HG03045 (cell line): Measurements from ENCODE around the gene RLIM.
"Not testable (repeated sequence)": the region's sequence is repeated elsewhere in the genome, so short reads cannot be mapped to it uniquely, and the experiment has no call there.

Source experiments
- ATAC-seq: cut with Tn5 transposase; IDR thresholded peaks from one replicate; pipeline ENCODE4 v1.9.1; 2021; ENCODE audit warnings: mild to moderate bottlenecking, moderate library complexity; ENCODE audit not compliant: unreplicated experiment

The RLIM gene, protein sequence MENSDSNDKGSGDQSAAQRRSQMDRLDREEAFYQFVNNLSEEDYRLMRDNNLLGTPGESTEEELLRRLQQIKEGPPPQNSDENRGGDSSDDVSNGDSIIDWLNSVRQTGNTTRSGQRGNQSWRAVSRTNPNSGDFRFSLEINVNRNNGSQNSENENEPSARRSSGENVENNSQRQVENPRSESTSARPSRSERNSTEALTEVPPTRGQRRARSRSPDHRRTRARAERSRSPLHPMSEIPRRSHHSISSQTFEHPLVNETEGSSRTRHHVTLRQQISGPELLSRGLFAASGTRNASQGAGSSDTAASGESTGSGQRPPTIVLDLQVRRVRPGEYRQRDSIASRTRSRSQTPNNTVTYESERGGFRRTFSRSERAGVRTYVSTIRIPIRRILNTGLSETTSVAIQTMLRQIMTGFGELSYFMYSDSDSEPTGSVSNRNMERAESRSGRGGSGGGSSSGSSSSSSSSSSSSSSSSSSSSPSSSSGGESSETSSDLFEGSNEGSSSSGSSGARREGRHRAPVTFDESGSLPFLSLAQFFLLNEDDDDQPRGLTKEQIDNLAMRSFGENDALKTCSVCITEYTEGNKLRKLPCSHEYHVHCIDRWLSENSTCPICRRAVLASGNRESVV

GRCh38 chrX:74614093-74614909, at the start of gene RLIM:
RLIM (minus strand) TSS chrX:74614624; CDS start chrX:74595977, 18,647 bp downstream.
- ATAC-seq: peak; percentile 97

GRCh38 chrX:74656079-74656745, 41.8 kb upstream of the RLIM start:
- no peak for ATAC-seq

GRCh38 chrX:74654953-74655352, 40.5 kb upstream of the RLIM start:
- not testable (repeated sequence) for ATAC-seq

DNA sequence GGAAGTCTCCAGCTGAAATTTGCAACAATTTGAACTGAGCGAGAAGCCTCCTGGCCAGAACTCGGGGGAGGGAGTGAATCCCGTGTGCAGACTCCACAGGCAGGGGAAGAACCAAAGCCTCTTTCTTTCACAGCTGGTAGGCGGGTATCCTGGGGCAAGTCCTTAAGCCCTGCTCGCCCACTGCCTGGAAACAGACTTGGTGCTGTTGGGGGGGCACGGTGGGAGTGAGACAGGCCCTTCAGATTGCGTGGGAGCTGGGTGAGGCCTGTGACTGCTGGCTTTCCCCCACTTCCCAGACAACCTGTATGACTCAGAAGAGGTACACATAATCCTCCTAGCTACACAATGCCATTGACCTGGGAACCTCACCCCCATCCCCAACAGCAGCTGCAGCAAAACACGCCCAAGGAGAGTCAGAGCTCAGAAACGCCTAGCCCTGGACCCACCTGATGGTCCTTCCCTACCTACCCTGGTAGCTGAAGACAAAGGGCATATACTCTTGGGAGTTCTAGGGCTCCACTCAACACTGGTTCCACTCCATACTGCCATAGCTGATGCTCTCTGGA, 22.4 kb upstream of the RLIM start:
- ATAC-seq: no peak

DNA sequence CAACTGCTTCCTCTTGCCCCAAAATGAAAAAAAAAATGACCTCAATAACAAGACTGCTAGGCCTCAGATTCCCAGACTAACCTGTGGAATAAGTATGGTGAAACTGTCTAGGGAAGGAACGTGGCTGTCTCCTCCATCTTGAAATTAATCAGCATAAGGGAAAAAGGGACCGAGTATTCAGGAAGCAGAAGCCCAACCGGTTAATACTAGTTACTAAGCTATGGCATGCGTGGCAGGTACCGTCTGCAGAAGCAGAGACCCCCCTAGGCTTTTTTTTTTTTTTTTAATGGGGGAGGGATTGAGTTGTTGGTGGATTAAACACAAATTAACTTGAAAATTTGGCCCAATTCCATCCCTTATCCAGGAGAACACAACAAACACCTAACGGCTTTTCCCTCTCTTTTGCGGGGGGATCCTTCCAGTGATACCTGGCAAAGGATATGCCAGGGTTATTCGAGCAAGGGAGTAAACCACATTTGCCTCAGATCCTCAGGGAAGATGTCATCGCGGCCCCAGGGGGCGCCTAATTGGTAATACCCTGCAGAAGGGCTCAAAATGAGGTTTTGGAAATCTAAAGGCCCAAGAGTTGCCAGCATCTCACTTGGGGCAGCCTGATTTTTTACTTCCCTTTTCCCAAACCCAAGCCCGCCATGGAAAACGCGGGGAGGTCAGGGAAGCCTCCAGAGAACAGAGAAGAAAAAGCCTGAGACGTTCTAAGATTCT, 893 bp downstream of the RLIM start:
- no peak for ATAC-seq

GRCh38 chrX:74606799-74607198, 7.6 kb downstream of the RLIM start:
- ATAC-seq: no peak

- ATAC-seq: no peak
Observed at GRCh38 chrX:74606342-74606741, 8.1 kb downstream of the RLIM start.

- no peak for ATAC-seq
Observed at GRCh38 chrX:74603040-74603439, 11.4 kb downstream of the RLIM start.

DNA sequence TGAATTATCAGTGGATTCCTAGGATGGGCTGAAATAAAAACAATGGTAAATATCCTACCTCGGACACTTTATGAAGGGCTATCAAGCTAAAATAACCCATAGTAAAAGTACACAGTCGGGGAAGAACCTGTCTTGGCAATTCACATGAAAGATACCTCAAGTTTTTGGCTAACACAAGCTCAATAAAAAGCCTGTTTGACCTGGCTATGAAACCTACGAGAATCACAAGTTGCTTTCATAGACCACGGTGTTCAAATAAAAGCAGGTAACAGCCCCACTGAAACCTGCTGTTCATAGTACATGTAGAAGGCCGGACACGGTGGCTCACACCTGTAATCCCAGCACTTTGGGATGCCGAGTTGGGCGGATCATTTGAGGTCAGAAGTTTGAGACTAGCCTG, 12.3 kb downstream of the RLIM start:
- no peak for ATAC-seq

- no peak for ATAC-seq
Observed at GRCh38 chrX:74593593-74593992, 20.8 kb downstream of the RLIM start.

DNA sequence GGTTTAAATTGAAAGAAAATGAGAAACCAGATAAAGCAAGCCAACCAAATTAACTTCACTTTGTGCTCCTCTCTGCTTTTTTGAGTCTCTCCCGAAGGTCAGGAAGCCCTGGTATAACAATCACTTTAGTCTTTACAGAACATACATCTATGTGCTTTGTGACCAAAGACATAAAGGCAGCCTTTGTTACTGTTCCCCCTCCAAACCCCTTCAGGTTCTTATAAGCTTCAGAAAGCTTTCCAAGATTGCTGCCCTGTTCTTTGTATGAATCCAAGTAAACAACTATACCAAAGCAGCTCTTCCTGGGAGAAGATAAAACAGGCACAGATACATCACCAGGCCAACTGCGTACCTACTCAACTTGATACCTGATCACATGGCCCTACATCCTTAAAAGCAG, 28.7 kb downstream of the RLIM start:
- no peak for ATAC-seq

GRCh38 chrX:74579597-74580198, 34.7 kb downstream of the RLIM start:
- ATAC-seq: no peak

DNA sequence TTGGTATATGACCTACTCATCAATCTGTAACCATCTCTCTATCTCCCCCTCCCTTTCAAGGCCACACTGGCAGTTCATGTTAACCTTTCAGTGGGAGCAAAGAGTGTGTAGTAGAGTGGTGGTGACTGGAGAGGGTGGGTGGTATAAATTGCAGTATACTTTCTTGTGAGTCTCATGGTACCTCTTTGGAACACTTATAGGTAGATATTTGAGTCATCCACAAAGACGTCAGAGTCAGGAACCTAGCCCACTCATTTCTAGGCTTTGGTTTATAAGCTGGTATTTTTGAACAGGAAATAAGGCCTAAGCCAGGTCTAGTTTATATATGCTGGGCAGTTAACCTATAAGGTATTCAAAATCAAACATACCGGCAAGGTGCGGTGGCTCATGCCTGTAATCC, 36.3 kb downstream of the RLIM start:
- no peak for ATAC-seq

DNA sequence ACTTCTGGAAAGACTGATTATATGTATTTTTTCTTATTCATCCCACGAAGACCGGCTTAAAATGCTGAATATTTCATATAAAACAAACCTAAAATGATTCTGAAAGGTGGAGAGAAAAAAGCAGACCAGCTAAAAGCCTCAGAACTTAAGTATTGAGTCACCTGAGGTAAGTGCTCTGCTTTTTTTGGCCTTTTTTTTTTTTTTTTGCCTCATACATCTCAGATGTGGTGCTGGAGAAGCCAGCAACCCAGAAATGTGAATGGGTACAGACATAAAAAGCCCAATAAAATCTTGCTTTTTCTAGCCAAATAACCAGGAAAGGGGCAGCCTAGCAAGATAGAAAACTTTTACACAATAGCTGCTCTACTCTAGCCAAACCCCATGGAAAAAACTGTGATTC, 57.0 kb downstream of the RLIM start:
- no peak for ATAC-seq

DNA sequence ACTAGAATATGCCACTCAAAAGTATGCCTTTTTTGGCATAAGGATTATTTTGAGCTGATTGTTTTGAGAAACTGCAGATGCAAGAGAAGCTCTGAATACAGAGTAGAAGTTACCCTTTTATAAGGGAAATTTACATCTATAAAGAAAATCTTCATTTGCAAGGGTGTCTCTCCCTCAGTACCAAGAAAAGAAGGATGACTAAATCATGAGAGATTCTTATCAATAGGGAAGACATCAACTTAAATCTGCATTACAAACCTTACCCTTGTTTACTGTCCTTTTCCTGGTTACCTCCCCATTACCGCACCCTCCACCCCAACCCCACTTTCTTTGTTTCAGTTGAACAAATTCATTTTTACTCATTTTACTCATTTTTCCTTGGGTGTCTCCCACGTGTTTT, 62.5 kb downstream of the RLIM start:
- ATAC-seq: no peak

DNA sequence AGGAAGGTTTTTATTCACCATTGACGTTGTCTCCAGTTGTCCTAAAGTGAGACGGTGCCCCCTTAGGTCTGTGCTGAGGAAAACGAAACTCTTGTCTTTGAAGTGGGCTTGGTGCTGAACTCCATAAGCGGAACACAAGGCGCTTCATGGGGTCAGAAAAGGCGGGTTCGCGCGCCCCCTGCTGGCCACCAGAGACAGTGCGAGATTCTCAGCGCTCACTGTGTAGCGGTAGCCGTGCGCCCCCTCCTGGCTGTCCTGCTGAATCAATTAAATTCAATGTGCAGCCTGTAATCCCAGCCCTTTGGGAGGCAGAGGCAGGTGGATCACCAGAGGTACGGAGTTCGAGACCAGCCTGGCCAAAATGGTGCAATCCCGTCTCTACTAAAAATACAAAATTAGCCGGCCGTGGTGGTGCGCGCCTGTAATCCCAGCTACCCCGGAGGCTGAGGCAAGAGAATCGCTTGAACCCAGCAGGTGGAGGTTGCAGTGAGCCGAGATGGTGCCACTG, 64.1 kb downstream of the RLIM start:
- ATAC-seq: peak; percentile 78

DNA sequence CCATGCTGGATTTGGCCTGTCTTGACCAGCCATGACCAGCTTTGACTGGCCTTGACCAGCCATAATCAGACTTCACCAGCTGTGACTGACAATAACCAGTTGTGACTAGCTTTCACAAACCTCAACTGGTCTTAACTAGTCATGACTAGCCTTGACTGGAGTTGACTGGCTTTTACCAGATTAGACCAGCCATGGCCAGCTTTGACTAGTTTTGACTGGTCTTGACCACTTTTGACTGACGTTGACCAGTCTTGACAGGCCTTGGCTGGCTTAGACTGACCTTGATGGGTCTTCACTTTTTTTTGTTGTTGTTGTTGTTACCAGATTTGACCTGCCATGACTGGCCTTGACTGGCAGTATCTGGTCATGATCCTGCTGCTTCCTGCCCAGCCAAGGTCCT, 67.4 kb downstream of the RLIM start:
- no peak for ATAC-seq

GRCh38 chrX:74545880-74546523, 68.4 kb downstream of the RLIM start:
- no peak for ATAC-seq

DNA sequence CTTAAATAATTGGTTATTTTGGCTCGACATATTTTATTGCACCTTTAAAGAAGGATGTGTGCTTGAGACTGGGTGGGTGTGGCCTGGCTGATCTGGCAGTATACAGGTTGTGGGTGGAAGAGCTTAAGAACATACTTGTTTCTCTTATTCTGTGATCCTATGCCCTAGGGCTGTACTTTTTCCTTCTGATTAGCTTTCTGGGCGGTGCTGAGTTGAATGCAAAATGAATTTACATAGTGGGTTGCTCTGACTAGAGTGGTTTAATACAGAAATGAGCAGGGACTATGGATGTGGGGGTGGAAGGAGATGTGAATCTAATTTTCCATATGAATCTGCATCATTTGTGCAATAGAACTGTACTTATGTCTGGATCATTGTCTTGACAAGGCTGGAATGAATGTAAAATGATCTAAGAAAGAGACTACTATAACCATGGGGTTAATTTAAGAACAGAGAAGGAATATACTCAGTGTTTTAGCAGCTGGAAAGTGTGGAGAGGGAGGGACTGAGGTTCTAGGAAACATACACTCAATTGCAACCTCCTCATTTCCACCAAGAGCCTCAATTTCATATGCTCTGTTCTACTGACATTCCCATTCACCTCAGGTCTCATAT, 73.7 kb downstream of the RLIM start:
- ATAC-seq: no peak
